Ramos (cell line): ENCODE data around the gene PLCL1.

Experiments used
- in situ Hi-C: fragments of 300-500 bp; cut with MboI; formaldehyde crosslinking; loops from one replicate; pipeline ENCODE4 v1.14.3; 2022; ENCODE audit warnings: low sequenced_read_pairs; ENCODE audit not compliant: unreplicated experiment

The PLCL1 gene

GRCh38 chr2:197878792-197879191 lies 74.4 kb downstream of the PLCL1 start:
- in situ Hi-C loops = no loop called here

GRCh38 chr2:197879812-197880408 lies 75.5 kb downstream of the PLCL1 start:
- in situ Hi-C loops = no loop called here

- in situ Hi-C loops = no loop called here
Measured at GRCh38 chr2:197883354-197884032, 79.1 kb downstream of the PLCL1 start.

- in situ Hi-C loops = no loop called here
Measured at GRCh38 chr2:197884252-197884651, 79.9 kb downstream of the PLCL1 start.

- in situ Hi-C loops = no loop called here
Measured at GRCh38 chr2:197885126-197885525, 80.7 kb downstream of the PLCL1 start.

GRCh38 chr2:197885587-197885986 lies 81.2 kb downstream of the PLCL1 start:
- in situ Hi-C loops = no loop called here

- in situ Hi-C loops = no loop called here
Measured at GRCh38 chr2:197888321-197888720, 83.9 kb downstream of the PLCL1 start.

GRCh38 chr2:197889041-197889440 lies 84.6 kb downstream of the PLCL1 start:
- in situ Hi-C loops = no loop called here

GRCh38 chr2:197890168-197890567 lies 85.8 kb downstream of the PLCL1 start:
- in situ Hi-C loops = no loop called here

- in situ Hi-C loops = no loop called here
Measured at GRCh38 chr2:197891897-197892442, 87.6 kb downstream of the PLCL1 start.

GRCh38 chr2:197893403-197894177 lies 89.2 kb downstream of the PLCL1 start:
- in situ Hi-C loops = no loop called here

- in situ Hi-C loops = no loop called here
Measured at GRCh38 chr2:197894751-197895274, 90.4 kb downstream of the PLCL1 start.

- in situ Hi-C loops = no loop called here
Measured at GRCh38 chr2:197897960-197898678, 93.7 kb downstream of the PLCL1 start.

GRCh38 chr2:197904446-197904845 lies 100.1 kb downstream of the PLCL1 start:
- in situ Hi-C loops = no loop called here

- in situ Hi-C loops = no loop called here
Measured at GRCh38 chr2:197908156-197908555, 103.8 kb downstream of the PLCL1 start.

- in situ Hi-C loops = no loop called here
Measured at GRCh38 chr2:197908990-197909776, 104.8 kb downstream of the PLCL1 start.

GRCh38 chr2:197911667-197912066 lies 107.3 kb downstream of the PLCL1 start:
- in situ Hi-C loops = no loop called here

GRCh38 chr2:197913084-197913483 lies 108.7 kb downstream of the PLCL1 start:
- in situ Hi-C loops = no loop called here

GRCh38 chr2:197914778-197915177 lies 110.4 kb downstream of the PLCL1 start:
- in situ Hi-C loops = no loop called here
